Ramos (cell line): ENCODE results near the gene ORC3.

Experiments
- in situ Hi-C: fragments of 300-500 bp; cut with MboI; formaldehyde crosslinking; loops from one replicate; pipeline ENCODE4 v1.14.3; 2022; ENCODE audit warnings: low sequenced_read_pairs; ENCODE audit not compliant: unreplicated experiment

ORC3 gene

DNA sequence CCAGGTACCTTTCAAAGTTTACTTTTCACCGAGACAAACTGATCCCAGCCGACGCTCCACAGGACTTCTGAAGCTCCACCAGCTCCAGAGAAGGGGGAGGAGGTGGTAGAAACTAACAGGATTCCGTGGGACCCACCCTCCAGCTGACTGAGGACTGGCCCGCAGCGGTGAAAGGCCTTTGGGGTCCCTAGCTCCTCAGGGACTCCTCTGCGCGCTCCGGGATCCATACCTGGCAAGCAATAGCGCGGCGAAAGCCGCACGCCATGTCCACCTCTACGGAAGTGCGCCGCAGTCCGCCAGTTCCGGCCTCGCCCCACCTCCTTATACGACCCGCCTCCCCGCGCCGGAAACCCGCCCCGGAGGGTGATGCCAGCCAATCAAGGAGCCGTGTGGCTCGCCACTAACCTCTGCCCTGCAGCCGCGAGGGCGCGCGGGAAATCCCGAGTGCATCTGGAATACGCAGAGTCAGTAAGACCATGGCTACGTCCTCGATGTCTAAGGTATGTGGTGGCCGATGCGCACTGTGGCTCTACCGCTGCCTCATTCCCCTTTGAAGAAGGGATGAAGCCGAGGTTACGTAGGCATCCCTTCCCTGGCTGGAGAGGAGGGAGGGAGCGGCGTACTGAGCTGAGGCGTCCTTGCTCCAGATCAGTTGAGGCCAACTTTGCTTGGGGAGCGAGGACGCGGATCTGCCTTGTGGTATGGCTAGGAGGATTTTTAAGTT is at the start of gene ORC3, which contains the start of gene RARS2:
Gene ORC3, plus strand, starts transcription at position 443 of the 724 bp plus-strand sequence. Its CDS starts 34 bp downstream, at position 477.
Gene RARS2, minus strand, starts transcription at position 295 of the 724 bp plus-strand sequence. Its CDS starts 30 bp downstream, at position 265.
- in situ Hi-C loops, result no loop called here

DNA sequence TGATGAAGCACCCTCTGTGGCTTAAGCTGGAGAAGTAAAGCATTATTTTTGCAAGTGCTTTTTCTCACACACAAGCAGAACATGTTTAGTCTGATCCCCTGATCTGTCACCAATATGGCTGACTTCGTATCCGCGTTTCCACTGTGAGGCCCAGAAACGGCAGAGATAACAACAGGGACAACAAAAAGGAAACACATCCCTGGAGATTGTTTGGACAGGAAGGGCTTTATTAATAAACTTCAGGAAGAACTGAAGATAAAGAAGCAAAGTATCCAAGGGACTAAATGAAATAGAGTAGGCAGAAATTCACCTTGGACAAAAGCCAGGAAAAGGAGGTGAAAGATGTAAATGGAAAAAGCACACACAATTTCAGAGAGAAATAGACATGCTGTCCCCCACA is 49.4 kb upstream of the ORC3 start:
- in situ Hi-C loops, result no loop called here

- in situ Hi-C loops, result no loop called here
These were observed 48.9 kb upstream of the ORC3 start for GRCh38 chr6:87541041-87541440.

GRCh38 chr6:87541744-87542143 is 48.2 kb upstream of the ORC3 start:
- in situ Hi-C loops, result no loop called here

GRCh38 chr6:87543696-87544473 is 46.0 kb upstream of the ORC3 start:
- in situ Hi-C loops, result no loop called here

GRCh38 chr6:87544474-87544735 is 45.5 kb upstream of the ORC3 start:
- in situ Hi-C loops, result no loop called here

DNA sequence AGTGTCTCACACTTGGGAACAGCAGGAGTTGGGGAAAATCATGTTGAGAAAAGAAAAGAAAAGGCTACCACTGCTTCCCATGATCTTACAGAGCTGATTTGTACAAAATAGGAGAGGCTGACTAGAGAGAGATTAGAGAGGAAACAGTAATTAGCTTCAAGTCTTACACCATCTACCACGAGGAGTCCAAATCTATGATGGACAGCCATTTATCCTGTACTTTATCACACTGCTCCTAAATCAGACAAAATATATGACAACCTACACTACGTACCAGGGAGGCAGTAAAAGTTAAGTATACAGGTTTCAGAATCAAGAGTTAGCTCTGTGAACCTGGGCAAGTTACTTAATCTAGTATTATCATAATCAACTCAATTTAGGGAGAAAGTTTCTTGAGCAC is 38.1 kb upstream of the ORC3 start:
- in situ Hi-C loops, result no loop called here

DNA sequence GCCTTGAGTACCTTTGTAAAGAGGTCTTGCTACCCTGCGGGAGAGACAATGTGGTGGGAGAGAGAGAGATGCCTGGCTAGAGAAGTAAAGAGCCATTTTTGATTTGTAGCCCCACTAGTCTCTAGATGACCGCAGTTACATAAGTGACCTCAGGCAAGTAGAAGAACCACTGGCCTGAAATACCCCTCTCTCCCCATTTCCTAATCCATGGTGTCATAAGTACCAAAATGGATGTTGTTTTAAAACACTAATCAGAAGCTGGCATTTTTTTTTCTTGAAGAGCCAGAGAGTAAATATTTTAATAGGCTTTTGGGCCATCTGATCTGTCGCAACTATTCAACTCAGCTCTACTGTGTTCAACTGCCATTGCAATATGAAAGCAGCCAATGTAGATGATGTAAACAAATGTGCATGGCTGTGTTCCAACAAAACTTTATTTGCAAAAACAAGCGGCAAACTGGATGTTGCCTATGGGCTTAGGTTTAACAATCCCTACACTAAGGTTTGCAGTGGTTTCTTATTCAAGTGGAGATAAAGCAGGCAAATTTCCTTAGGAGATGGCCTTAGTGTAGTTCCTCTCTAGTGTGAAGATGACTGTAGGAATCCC is 36.7 kb upstream of the ORC3 start:
- in situ Hi-C loops, result no loop called here

DNA sequence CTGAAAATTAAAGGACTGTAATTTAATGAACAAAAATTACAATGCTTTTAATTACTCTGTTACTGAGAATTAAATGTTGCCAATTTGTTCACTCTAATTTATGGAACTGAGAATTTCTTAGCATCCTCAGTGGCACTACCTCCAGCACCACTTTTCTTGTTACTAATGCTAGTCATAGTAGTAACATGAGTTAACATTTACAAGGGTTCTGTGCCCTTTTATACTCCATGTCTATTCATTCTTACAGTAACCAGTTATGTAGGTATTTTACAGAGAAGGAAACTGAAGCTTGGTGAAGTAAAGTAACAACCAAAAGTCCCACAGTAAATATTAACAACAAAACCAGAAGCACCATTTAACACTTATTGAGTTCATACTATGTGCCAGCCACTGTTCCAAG is 34.4 kb upstream of the ORC3 start:
- in situ Hi-C loops, result no loop called here

DNA sequence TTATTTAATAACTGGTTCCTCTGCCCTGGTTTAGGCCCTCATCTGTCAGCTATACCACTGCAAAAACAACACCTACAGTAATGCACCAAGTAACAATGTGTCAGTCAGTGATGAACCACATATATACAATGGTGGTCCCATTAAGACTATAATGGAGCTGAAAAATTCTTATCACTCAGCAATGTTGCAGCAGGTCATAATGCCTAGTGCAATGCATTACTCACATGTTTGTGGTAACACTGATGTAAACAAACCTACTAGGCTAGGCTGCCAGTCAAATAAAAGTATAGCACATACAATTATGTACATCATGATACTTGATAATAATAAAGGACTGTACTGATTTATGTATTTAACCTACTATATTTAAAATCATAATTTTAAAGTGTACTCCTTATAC is 31.5 kb upstream of the ORC3 start:
- in situ Hi-C loops, result no loop called here

- in situ Hi-C loops, result no loop called here
These were observed 28.9 kb upstream of the ORC3 start for GRCh38 chr6:87561017-87561416.

DNA sequence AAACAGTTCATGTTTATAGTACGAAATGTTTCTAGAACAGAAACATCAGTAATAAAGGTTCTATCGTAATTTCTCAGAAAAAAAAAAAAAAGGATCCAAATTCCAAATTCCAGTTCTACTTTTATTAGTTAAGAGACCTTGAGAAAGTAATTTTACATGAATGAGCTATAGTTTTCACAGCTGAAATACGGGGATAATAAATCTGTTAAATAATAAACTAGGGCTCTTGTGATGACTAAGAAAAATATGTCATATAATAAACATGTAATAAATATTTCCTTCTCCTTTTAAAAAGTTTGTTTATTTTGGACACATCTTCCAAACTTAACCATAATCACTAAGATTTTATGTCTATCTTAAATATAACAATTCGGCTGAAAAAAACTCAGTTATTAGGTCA is 17.9 kb upstream of the ORC3 start:
- in situ Hi-C loops, result no loop called here

GRCh38 chr6:87572883-87573282 is 17.1 kb upstream of the ORC3 start:
- in situ Hi-C loops, result no loop called here

DNA sequence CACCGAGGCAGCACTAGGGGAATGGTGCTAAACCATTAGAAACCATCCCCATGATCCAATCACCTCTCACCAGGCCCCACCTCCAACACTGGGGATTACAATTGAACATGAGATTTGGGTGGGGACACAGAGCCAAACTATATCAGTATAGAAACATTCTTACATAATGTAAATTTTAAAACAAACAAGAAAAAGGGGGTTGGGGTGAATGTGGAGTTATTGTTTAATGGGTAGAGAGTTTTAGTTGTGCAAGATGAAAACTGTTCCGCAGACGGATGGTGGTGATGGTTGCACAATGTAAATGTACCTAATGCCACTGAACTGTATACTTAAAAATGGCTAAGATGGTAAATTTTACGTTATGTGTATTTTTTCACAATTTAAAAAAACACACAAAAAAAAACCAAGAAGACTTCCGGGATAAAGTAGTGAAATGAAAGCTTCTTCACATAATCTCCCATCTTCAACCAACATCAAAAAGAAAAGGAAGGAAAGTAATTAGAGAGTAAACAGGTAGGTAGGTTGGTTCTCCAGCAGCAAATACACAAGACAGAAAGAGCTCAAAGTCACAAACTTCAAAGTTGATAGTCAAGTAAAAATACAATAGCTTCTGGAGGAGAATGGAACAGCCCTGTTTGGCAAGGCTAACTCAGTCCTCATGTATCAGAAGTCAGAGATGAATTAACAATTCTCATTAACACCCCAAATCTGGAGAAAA is 16.5 kb upstream of the ORC3 start:
- in situ Hi-C loops, result no loop called here

- in situ Hi-C loops, result no loop called here
These were observed 15.6 kb upstream of the ORC3 start for GRCh38 chr6:87574237-87574804.

GRCh38 chr6:87575423-87575822 is 14.5 kb upstream of the ORC3 start:
- in situ Hi-C loops, result no loop called here

GRCh38 chr6:87583822-87584221 is 6.1 kb upstream of the ORC3 start:
- in situ Hi-C loops, result no loop called here

- in situ Hi-C loops, result no loop called here
These were observed 3.4 kb upstream of the ORC3 start for GRCh38 chr6:87586371-87587077.

- in situ Hi-C loops, result no loop called here
These were observed 1.1 kb upstream of the ORC3 start for GRCh38 chr6:87588756-87589407.
